Effector memory CD8-positive, alpha-beta T cell (primary cell): ENCODE data around the gene LDB3.
"Not testable (repeated sequence)": the region's sequence is repeated elsewhere in the genome, so short reads cannot be mapped to it uniquely, and the experiment has no call there.

Source experiments
- ATAC-seq: fragments of 150-1000 bp; cut with Tn5 transposase; replicated peaks from 2 replicates; pipeline ENCODE4 v1.10.0; 2021; ENCODE audit warnings: mild to moderate bottlenecking, moderate library complexity
- DNase-seq, 3 experiments: peaks; one replicate each; pipeline ENCODE4 v3.0.0; 2021
- H3K27ac Mint-ChIP-seq, 2 donors: one replicate each; pipeline ENCODE4 v1.8.0; 2022; ENCODE audit warnings: mild to moderate bottlenecking in 2 of 2, mixed read lengths in 2 of 2, moderate library complexity in 2 of 2
- H3K27me3 Mint-ChIP-seq, 2 donors: one replicate each; pipeline ENCODE4 v1.8.0; 2022; ENCODE audit warnings: mixed read lengths in 2 of 2
- H3K36me3 Mint-ChIP-seq: one replicate; pipeline ENCODE4 v1.8.0; 2022; ENCODE audit warnings: mild to moderate bottlenecking, moderate library complexity, mixed read lengths; ENCODE audit not compliant: insufficient read depth
- H3K4me1 Mint-ChIP-seq, 2 donors: one replicate each; pipeline ENCODE4 v1.8.0; 2022; ENCODE audit warnings: low read depth in 2 of 2, mixed read lengths in 2 of 2
- H3K4me3 Mint-ChIP-seq, 2 donors: one replicate each; pipeline ENCODE4 v1.8.0; 2022; ENCODE audit warnings: mild to moderate bottlenecking in 2 of 2, mixed read lengths in 2 of 2, moderate library complexity in 2 of 2
- H3K9me3 Mint-ChIP-seq, 2 donors: one replicate each; pipeline ENCODE4 v1.8.0; 2022; ENCODE audit warnings: mixed read lengths in 2 of 2

Gene LDB3

GRCh38 chr10:86734207-86734988, 66.1 kb downstream of the LDB3 start:
- H3K4me3 Mint-ChIP-seq, result no peak overlapping the region
- no peaks in the 10 kb centered on the region for H3K4me1 Mint-ChIP-seq
- H3K9me3 Mint-ChIP-seq, result no peaks in the 10 kb centered on the region
- ATAC-seq, result no peak
- no peak overlapping the region for H3K27ac Mint-ChIP-seq
- DNase-seq, result no peak
- H3K36me3 Mint-ChIP-seq, result no peaks in the 10 kb centered on the region
- peaks cover 8 to 18% of the 10 kb centered on the region in 2 donors for H3K27me3 Mint-ChIP-seq

GRCh38 chr10:86735278-86735677, 67.0 kb downstream of the LDB3 start:
- H3K4me1 Mint-ChIP-seq, DNase-seq, H3K9me3 Mint-ChIP-seq, H3K27ac Mint-ChIP-seq, H3K4me3 Mint-ChIP-seq, ATAC-seq, H3K36me3 Mint-ChIP-seq: not testable (repeated sequence)
- H3K27me3 Mint-ChIP-seq, result peaks cover 7 to 11% of the 10 kb centered on the region in 2 donors

GRCh38 chr10:86742230-86742629, 73.9 kb downstream of the LDB3 start:
- DNase-seq (no peak), ATAC-seq (no peak)
- Mint-ChIP-seq H3K36me3 (no peaks in the 10 kb centered on the region), H3K4me3 (no peak overlapping the region), H3K4me1 (no peaks in the 10 kb centered on the region), H3K27ac (no peak overlapping the region), H3K9me3 (no peaks in the 10 kb centered on the region), H3K27me3 (peaks cover 9 to 20% of the 10 kb centered on the region in 2 donors)

- no peak overlapping the region for H3K27ac Mint-ChIP-seq
- H3K9me3 Mint-ChIP-seq, result no peaks in the 10 kb centered on the region
- H3K27me3 Mint-ChIP-seq, result peaks cover 9 to 19% of the 10 kb centered on the region in 2 donors
- DNase-seq, result no peak
- ATAC-seq, result no peak
- H3K36me3 Mint-ChIP-seq, result no peaks in the 10 kb centered on the region
- no peaks in the 10 kb centered on the region for H3K4me1 Mint-ChIP-seq
- no peak overlapping the region for H3K4me3 Mint-ChIP-seq
Observed at GRCh38 chr10:86744067-86744725, 75.9 kb downstream of the LDB3 start.

GRCh38 chr10:86747796-86748581, 79.7 kb downstream of the LDB3 start:
- DNase-seq (no peak), ATAC-seq (no peak)
- no peak overlapping the region for H3K27ac Mint-ChIP-seq
- no peak overlapping the region for H3K4me3 Mint-ChIP-seq
- no peaks in the 10 kb centered on the region for H3K4me1 Mint-ChIP-seq
- no peaks in the 10 kb centered on the region for H3K9me3 Mint-ChIP-seq
- H3K36me3 Mint-ChIP-seq, result no peaks in the 10 kb centered on the region
- H3K27me3 Mint-ChIP-seq, result peaks cover 0 to 7% of the 10 kb centered on the region in 2 donors

- DNase-seq (no peak), ATAC-seq (no peak)
- Mint-ChIP-seq H3K27ac (no peak overlapping the region), H3K4me3 (no peak overlapping the region), H3K36me3 (no peaks in the 10 kb centered on the region), H3K27me3 (no peaks in the 10 kb centered on the region), H3K4me1 (no peaks in the 10 kb centered on the region), H3K9me3 (no peaks in the 10 kb centered on the region)
Observed at GRCh38 chr10:86749854-86750253, 81.5 kb downstream of the LDB3 start.

- H3K36me3 Mint-ChIP-seq, result peaks cover 5% of the 10 kb centered on the region
- H3K4me3 Mint-ChIP-seq, result no peak overlapping the region
- H3K27me3 Mint-ChIP-seq, result no peaks in the 10 kb centered on the region
- H3K4me1 Mint-ChIP-seq, result peaks cover 0 to 6% of the 10 kb centered on the region in 2 donors
- no peaks in the 10 kb centered on the region for H3K9me3 Mint-ChIP-seq
- DNase-seq (no peak), ATAC-seq (no peak)
- no peak overlapping the region for H3K27ac Mint-ChIP-seq
Observed at GRCh38 chr10:86751477-86751876, 83.2 kb downstream of the LDB3 start.

GRCh38 chr10:86752311-86752710, 84.0 kb downstream of the LDB3 start:
- no peak for DNase-seq
- no peaks in the 10 kb centered on the region for H3K27me3 Mint-ChIP-seq
- no peak overlapping the region for H3K4me3 Mint-ChIP-seq
- peaks cover under 1 to 6% of the 10 kb centered on the region in 2 donors for H3K4me1 Mint-ChIP-seq
- H3K9me3 Mint-ChIP-seq, result no peaks in the 10 kb centered on the region
- no peak for ATAC-seq
- peaks cover 5% of the 10 kb centered on the region for H3K36me3 Mint-ChIP-seq
- H3K27ac Mint-ChIP-seq, result no peak overlapping the region

GRCh38 chr10:86753051-86753450, 84.7 kb downstream of the LDB3 start:
- peaks cover 6 to 7% of the 10 kb centered on the region in 2 donors for H3K4me1 Mint-ChIP-seq
- no peaks in the 10 kb centered on the region for H3K27me3 Mint-ChIP-seq
- H3K4me3 Mint-ChIP-seq, result no peak overlapping the region
- ATAC-seq, result no peak
- H3K9me3 Mint-ChIP-seq, result no peaks in the 10 kb centered on the region
- H3K27ac Mint-ChIP-seq, result peak overlapping the region in 1 of 2 donors; percentile 57
- no peak for DNase-seq
- H3K36me3 Mint-ChIP-seq, result peaks cover 5% of the 10 kb centered on the region

GRCh38 chr10:86753638-86754434, 85.5 kb downstream of the LDB3 start:
- H3K27me3 Mint-ChIP-seq, result no peaks in the 10 kb centered on the region
- H3K4me1 Mint-ChIP-seq, result peaks cover 13 to 15% of the 10 kb centered on the region in 2 donors
- H3K27ac Mint-ChIP-seq, result peak overlapping the region in 1 of 2 donors; percentile 57
- H3K9me3 Mint-ChIP-seq, result no peaks in the 10 kb centered on the region
- H3K36me3 Mint-ChIP-seq, result peaks cover 5% of the 10 kb centered on the region
- no peak for ATAC-seq
- no peak overlapping the region for H3K4me3 Mint-ChIP-seq
- DNase-seq, result no peak

- Mint-ChIP-seq H3K27me3 (no peaks in the 10 kb centered on the region), H3K36me3 (peaks cover 5% of the 10 kb centered on the region), H3K4me3 (peak overlapping the region; percentile 86 to 87), H3K27ac (peak overlapping the region; percentile 28 to 85), H3K4me1 (peaks cover 20 to 23% of the 10 kb centered on the region in 2 donors), H3K9me3 (no peaks in the 10 kb centered on the region)
- ATAC-seq (no peak), DNase-seq (no peak)
Observed at GRCh38 chr10:86755454-86755739, 87.1 kb downstream of the LDB3 start.

GRCh38 chr10:86755740-86756510, 87.6 kb downstream of the LDB3 start:
- DNase-seq (peak; percentile 86 to 92 (median 89)), ATAC-seq (peak; percentile 90)
- peaks cover 20 to 26% of the 10 kb centered on the region in 2 donors for H3K4me1 Mint-ChIP-seq
- peaks cover 5% of the 10 kb centered on the region for H3K36me3 Mint-ChIP-seq
- no peaks in the 10 kb centered on the region for H3K27me3 Mint-ChIP-seq
- peak overlapping the region; percentile 86 to 87 for H3K4me3 Mint-ChIP-seq
- H3K27ac Mint-ChIP-seq, result peak overlapping the region; percentile 28 to 85
- H3K9me3 Mint-ChIP-seq, result no peaks in the 10 kb centered on the region
